HepG2 (cell line): Measurements from ENCODE around the gene BBS12. TPM values are rescaled to one million over a fixed set of nuclear protein-coding genes. Genes with fewer than 3 reads are reported as not detected.

Experiments
- ATAC-seq: fragments of 200-7000 bp; cut with Tn5 transposase; 3 replicates; pipeline ENCODE4 v1.9.1; 2020; ENCODE audit warnings: mild to moderate bottlenecking, moderate library complexity
- Bru-seq: library from RNA; stranded (reverse); fragments of 400-500 nt; gene quantifications from one replicate; lab custom pipeline; 2021; lab: Mats Ljungman, UMichigan
- BruChase-seq, 2 experiments: library from RNA; stranded (reverse); fragments of 400-500 nt; gene quantifications; one replicate each; lab custom pipeline; 2021; lab: Mats Ljungman, UMichigan
- BruUV-seq: library from RNA; stranded (reverse); fragments of 400-500 nt; replicated peaks from 2 replicates; lab custom pipeline; 2021; lab: Mats Ljungman, UMichigan
- CTCF ChIA-PET: fragments of 300-600 bp; formaldehyde crosslinking; extraction: SDS; loops from one replicate; lab custom pipeline; 2021; ENCODE audit warnings: low total read pairs, inconsistent platforms, low intra/inter-chr PET ratio; lab: Yijun Ruan, JAX
- POLR2A ChIA-PET: fragments of 350-600 bp; sonication (Branson Sonifier 250); formaldehyde crosslinking; loops from one replicate; lab custom pipeline; 2020; ENCODE audit warnings: antibody characterized with exemption, inconsistent platforms; lab: Yijun Ruan, JAX
- DNase-seq: peaks from one replicate; pipeline ENCODE4 v3.0.0-alpha.2; 2015; ENCODE audit warnings: low spot score
- FAIRE-seq: peaks from 3 replicates; lab custom pipeline; 2011; peaks lifted over from hg19 to GRCh38; lab: Jason Lieb, UNC
- H2AFZ ChIP-seq: one replicate; pipeline ENCODE4 v1.6.1; 2011; ENCODE audit warnings: low read length, inconsistent platforms
- H3K27ac ChIP-seq: fragments of 300-600 bp; 3 replicates; pipeline ENCODE4 v1.8.0; 2011; ENCODE audit warnings: mixed run types, mild to moderate bottlenecking, mixed read lengths, low read length, inconsistent platforms; ENCODE audit not compliant: insufficient read depth; ENCODE audit errors: extremely low read length
- H3K27me3 ChIP-seq, 2 experiments: fragments of 200-600 bp in 1 of 2; 2 replicates in 1 of 2; 3 replicates in 1 of 2; pipeline versions ENCODE4 v1.6.0 to v1.8.0; 2011; ENCODE audit warnings: low read length in 2 of 2, mild to moderate bottlenecking in 2 of 2, moderate library complexity in 2 of 2, inconsistent platforms in 1 of 2; ENCODE audit not compliant: insufficient read depth in 2 of 2, control insufficient read depth in 1 of 2
- H3K36me3 ChIP-seq, 2 experiments: fragments of 200-600 bp in 1 of 2; replicated peaks in 1 of 2; 2 replicates in 1 of 2; 3 replicates in 1 of 2; pipeline versions ENCODE4 v1.5.1 to v1.8.0; 2011; ENCODE audit warnings: low read length in 2 of 2, inconsistent platforms in 1 of 2; ENCODE audit not compliant: insufficient read depth in 2 of 2, control insufficient read depth in 1 of 2
- H3K4me1 ChIP-seq: 2 replicates; pipeline ENCODE4 v1.5.1; 2012; ENCODE audit warnings: low read length, inconsistent platforms; ENCODE audit not compliant: insufficient read depth
- H3K4me2 ChIP-seq: 2 replicates; pipeline ENCODE4 v1.6.0; 2011; ENCODE audit warnings: low read depth, low read length, inconsistent platforms
- H3K4me3 ChIP-seq, 3 experiments: fragments of 200-600 bp in 1 of 3; sonication (generic), shearing (Covaris generic) in 1 of 3; replicated peaks in 1 of 3; 2 replicates each; pipeline ENCODE4 v1.5.1; 2011 to 2016; ENCODE audit warnings: low read length in 3 of 3, inconsistent platforms in 2 of 3, low read depth in 2 of 3, mild to moderate bottlenecking in 2 of 3, control low read depth in 1 of 3, mixed read lengths in 1 of 3; ENCODE audit not compliant: insufficient read depth in 1 of 3
- H3K79me2 ChIP-seq: one replicate; pipeline ENCODE4 v1.6.1; 2011; ENCODE audit warnings: low read length, inconsistent platforms; ENCODE audit not compliant: insufficient read depth
- H3K9ac ChIP-seq: 2 replicates; pipeline ENCODE4 v1.6.0; 2011; ENCODE audit warnings: mild to moderate bottlenecking, low read depth, low read length, inconsistent platforms; ENCODE audit not compliant: insufficient read depth
- H3K9me3 ChIP-seq: 2 replicates; pipeline ENCODE4 v1.5.1; 2012; ENCODE audit warnings: mild to moderate bottlenecking, low read length
- H4K20me1 ChIP-seq: 2 replicates; pipeline ENCODE4 v1.6.0; 2011; ENCODE audit warnings: inconsistent platforms, mild to moderate bottlenecking, low read length, moderate library complexity; ENCODE audit not compliant: insufficient read depth
- ATM ChIP-seq: fragments of 450-650 bp; IDR thresholded peaks from 2 replicates; pipeline ENCODE4 v1.7.1; 2017; ENCODE audit warnings: mild to moderate bottlenecking, borderline replicate concordance
- ISX ChIP-seq: sonication (generic); formaldehyde crosslinking; conservative IDR thresholded peaks from 2 replicates; pipeline ENCODE4 v1.5.0; 2020; ENCODE audit warnings: missing genetic modification reagents
- RARA ChIP-seq: IDR thresholded peaks from 2 replicates; pipeline ENCODE4 v1.6.1; 2016; ENCODE audit warnings: missing genetic modification reagents, missing compliant biosample characterization
- TEAD2 ChIP-seq: sonication (generic); formaldehyde crosslinking; IDR thresholded peaks from 2 replicates; pipeline ENCODE4 v1.9.0; 2021; ENCODE audit warnings: missing genetic modification reagents
- ZMAT3 ChIP-seq: sonication (generic); formaldehyde crosslinking; conservative IDR thresholded peaks from 2 replicates; pipeline ENCODE4 v1.7.0; 2021; ENCODE audit warnings: missing genetic modification reagents
- ZNF138 ChIP-seq: sonication (generic); formaldehyde crosslinking; IDR thresholded peaks from 2 replicates; pipeline ENCODE4 v1.5.0; 2020; ENCODE audit warnings: mild to moderate bottlenecking, low read depth, missing genetic modification reagents
- ZNF264 ChIP-seq: sonication (generic); formaldehyde crosslinking; IDR thresholded peaks from 2 replicates; pipeline ENCODE4 v1.4.0; 2020; ENCODE audit warnings: missing genetic modification reagents
- WGBS: methylation state at CpG from one replicate; pipeline ENCODE4 v1.1.6; 2017; ENCODE audit warnings: low lambda C conversion rate; 5-methylcytosine and 5-hydroxymethylcytosine counted together
- in situ Hi-C: cut with HindIII; loops from 2 replicates; pipeline ENCODE4 v1.10.0; 2017; ENCODE audit warnings: low pct_unique_long_range_greater_than_20kb; ENCODE audit not compliant: extremely low pct_ligation_motif_present
- intact Hi-C: fragments of 100-400 bp; cut with micrococcal nuclease; formaldehyde crosslinking; loops from one replicate; pipeline ENCODE4 v1.10.0; 2022; ENCODE audit not compliant: unreplicated experiment
- long read RNA-seq, 2 experiments: library from RNA in 1 of 2; library from polyadenylated mRNA in 1 of 2; stranded (forward) in 1 of 2; unstranded in 1 of 2; transcript quantifications; one replicate each; pipeline ENCODE4 v2.0.0, GENCODE V29; 2019 to 2022
- polyA minus RNA-seq, 3 experiments: library from RNA; depleted of rRNA, polyadenylated mRNA; stranded (reverse); fragments of >200 nt; gene quantifications; 2 replicates each; pipeline ENCODE4 v1.2.3, GENCODE V29; 2011; ENCODE audit warnings: low replicate concordance in 1 of 3
- polyA plus RNA-seq, 8 experiments: library from polyadenylated mRNA; depleted of rRNA in 3 of 8; stranded (reverse) in 7 of 8; unstranded in 1 of 8; fragments of >200 nt; fragmentation: Illumina TruSeq in 4 of 8; extraction: Trizol in 4 of 8; gene quantifications; 2 replicates each; pipeline versions ENCODE4 v1.2.1 to v1.2.3, GENCODE V29; 2011 to 2016; ENCODE audit warnings: low read depth in 4 of 8, missing spikeins in 1 of 8, mixed read lengths in 1 of 8; ENCODE audit not compliant: insufficient read depth in 1 of 8
- total RNA-seq, 5 experiments: library from RNA; depleted of rRNA; stranded (reverse); fragments of >200 nt; fragmentation: Illumina TruSeq; extraction: Trizol; gene quantifications; 2 replicates each; pipeline ENCODE4 v1.2.3, GENCODE V29; 2016; ENCODE audit warnings: low read depth in 1 of 5
- TF ChIP-seq, protein P1 (sequence below): sonication (generic); formaldehyde crosslinking; IDR thresholded peaks from 2 replicates; pipeline ENCODE4 v1.4.0; 2020; ENCODE audit warnings: missing genetic modification reagents
- TF ChIP-seq, protein P2 (sequence below): sonication (generic); formaldehyde crosslinking; IDR thresholded peaks from 2 replicates; pipeline ENCODE4 v1.8.0; 2022; ENCODE audit warnings: missing genetic modification reagents, mild to moderate bottlenecking, inconsistent platforms, borderline replicate concordance
- TF ChIP-seq, protein P3 (sequence below): IDR thresholded peaks from 2 replicates; pipeline ENCODE4 v1.6.1; 2012; ENCODE audit warnings: low read length, improper control_type of control experiment

The BBS12 gene
- total RNA-seq (2016; rRNA removed; fragmentation: Illumina TruSeq; extraction: Trizol) (1.7 and 2.1 TPM in 2 replicates), polyA plus RNA-seq (2011; rRNA removed) (0.29 and 0.32 TPM in 2 replicates), polyA minus RNA-seq (2011; rRNA and poly(A)+ RNA removed; ENCODE audit: low replicate concordance) (0.24 and 0.77 TPM in 2 replicates), Bru-seq, nascent RNA (percentile 44 among the genes with signal in this experiment), BruChase-seq, experiment 1, labeled RNA remaining after a 6-hour chase (percentile 33 among the genes with signal in this experiment), BruChase-seq, experiment 2, labeled RNA remaining after a 2-hour chase (percentile 37 among the genes with signal in this experiment)
- 0.18 and 0.20 TPM in 2 replicates for total RNA-seq (2016; cell fraction: cytosol; rRNA removed; fragmentation: Illumina TruSeq; extraction: Trizol; ENCODE audit: low read depth)
- 1.5 and 2.4 TPM in 2 replicates for total RNA-seq (2016; cell fraction: insoluble cytoplasmic fraction; rRNA removed; fragmentation: Illumina TruSeq; extraction: Trizol)
- 0.90 TPM in 2 replicates for total RNA-seq (2016; cell fraction: membrane; rRNA removed; fragmentation: Illumina TruSeq; extraction: Trizol)
- total RNA-seq (2016; cell fraction: nucleus; rRNA removed; fragmentation: Illumina TruSeq; extraction: Trizol), result 1.0 and 1.2 TPM in 2 replicates
- 0.17 and 0.35 TPM in 2 replicates for polyA plus RNA-seq (2011; cell fraction: cytosol; rRNA removed)
- polyA plus RNA-seq (2011; cell fraction: nucleus; rRNA removed), result 0.18 and 0.29 TPM in 2 replicates
- polyA plus RNA-seq (2012), result 1.0 and 1.5 TPM in 2 replicates
- polyA plus RNA-seq (2016; cell fraction: cytosol; fragmentation: Illumina TruSeq; extraction: Trizol; ENCODE audit: low read depth), result 0.08 and 0.09 TPM in 2 replicates
- 1.3 and 1.6 TPM in 2 replicates for polyA plus RNA-seq (2016; cell fraction: insoluble cytoplasmic fraction; fragmentation: Illumina TruSeq; extraction: Trizol; ENCODE audit: low read depth)
- polyA plus RNA-seq (2016; cell fraction: membrane; fragmentation: Illumina TruSeq; extraction: Trizol; ENCODE audit: low read depth), result 0.26 and 0.31 TPM in 2 replicates
- 0.57 and 1.1 TPM in 2 replicates for polyA plus RNA-seq (2016; cell fraction: nucleus; fragmentation: Illumina TruSeq; extraction: Trizol; ENCODE audit: insufficient read depth, low read depth)
- 0.79 and 0.89 TPM in 2 replicates for polyA minus RNA-seq (2011; cell fraction: cytosol; rRNA and poly(A)+ RNA removed)
- polyA minus RNA-seq (2011; cell fraction: nucleus; rRNA and poly(A)+ RNA removed), result 2.3 and 4.0 TPM in 2 replicates
- long read RNA-seq, experiment 1, partial matches to known transcripts, result 0 of 4 reads
- long read RNA-seq, experiment 1, other reads (novel, unspliced or antisense), result 0 of 4 reads
- long read RNA-seq, experiment 2, partial matches to known transcripts, result 0 of 1 reads
- long read RNA-seq, experiment 2, other reads (novel, unspliced or antisense), result 0 of 1 reads

DNA sequence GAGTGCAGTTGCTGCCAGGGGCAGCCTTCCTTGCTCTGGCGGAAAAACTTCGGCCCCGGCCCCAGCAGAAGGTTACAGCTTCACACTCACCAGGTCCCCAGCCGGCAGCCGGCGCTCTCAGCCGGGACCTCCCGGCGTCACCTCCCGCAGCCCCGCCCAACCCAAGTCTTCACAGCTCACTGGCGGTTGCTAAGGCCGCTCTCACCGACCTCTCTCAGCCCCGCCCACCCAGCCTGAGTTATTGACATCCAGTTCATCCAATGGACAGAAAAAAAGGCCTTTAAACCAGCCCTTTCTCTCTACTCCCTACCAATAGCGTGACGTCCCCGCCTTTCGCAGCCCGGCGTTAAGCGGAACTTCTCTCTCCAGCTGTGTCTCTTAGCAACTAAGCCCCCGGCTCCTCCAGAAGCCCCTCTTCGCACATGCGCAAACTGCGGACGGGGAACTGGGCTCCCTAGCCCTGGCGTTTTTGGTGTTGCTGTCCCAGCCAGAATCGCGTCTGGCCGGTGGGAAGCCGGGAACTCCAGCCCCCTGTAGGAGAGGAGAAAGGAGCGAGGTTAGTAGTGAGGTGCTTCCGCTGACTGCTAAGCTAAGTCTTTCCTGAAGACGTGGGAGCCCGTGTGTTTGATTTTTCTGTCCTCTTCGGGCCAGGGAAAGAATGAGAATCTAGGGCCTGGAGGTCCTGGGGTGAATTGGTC is at the start of gene BBS12:
BBS12 (plus strand) TSS at position 376 of the 698 bp plus-strand sequence. CDS start 9,189 bp downstream, outside the sequence.
- Histone ChIP-seq H3K9me3 (peaks cover 4% of the 10 kb centered on the region; the same call in 1 of the 2 replicates), H3K4me1 (peaks cover 15% of the 10 kb centered on the region), H3K27me3 (no peaks in the 10 kb centered on the region; a peak in 1 of 5 replicates), H2AFZ (peak within 1 kb of the TSS; percentile 87), H3K4me2 (peak within 1 kb of the TSS; percentile 95), H4K20me1 (no peaks in the 10 kb centered on the region), H3K27ac (peak within 1 kb of the TSS; percentile 60), H3K36me3 (no peaks in the 10 kb centered on the region), H3K4me3 (peak within 1 kb of the TSS; percentile 77 to 84 (median 83)), H3K79me2 (no peaks in the 10 kb centered on the region), H3K9ac (peak within 1 kb of the TSS; percentile 63)
- ATAC-seq, result peak; percentile 97
- intact Hi-C loops, result loop anchor here (2.0 kb wide), 2 partner anchors 182 to 190 kb away; partner anchors contain the start of gene NUDT6
- ChIA-PET CTCF (interaction anchor here (0.9 kb wide), 1 partner anchor 182 kb away, joined by 4 read pairs; no protein-coding TSS in a partner anchor), POLR2A (interaction anchor here (1.0 to 2.3 kb wide), 4 partner anchors 12 to 190 kb away, joined by 3 to 7 read pairs (median 6); partner anchors contain the start of gene NUDT6)
- peak; percentile 70 for FAIRE-seq
- in situ Hi-C loops, result no loop called here
- 3% methylated on average over 27 of the region's 37 CpGs for WGBS
- no TSS peak for BruUV-seq
- peak; percentile 98 for DNase-seq
- TF ChIP-seq ATM, result no peak
- TF ChIP-seq, protein P1, sequence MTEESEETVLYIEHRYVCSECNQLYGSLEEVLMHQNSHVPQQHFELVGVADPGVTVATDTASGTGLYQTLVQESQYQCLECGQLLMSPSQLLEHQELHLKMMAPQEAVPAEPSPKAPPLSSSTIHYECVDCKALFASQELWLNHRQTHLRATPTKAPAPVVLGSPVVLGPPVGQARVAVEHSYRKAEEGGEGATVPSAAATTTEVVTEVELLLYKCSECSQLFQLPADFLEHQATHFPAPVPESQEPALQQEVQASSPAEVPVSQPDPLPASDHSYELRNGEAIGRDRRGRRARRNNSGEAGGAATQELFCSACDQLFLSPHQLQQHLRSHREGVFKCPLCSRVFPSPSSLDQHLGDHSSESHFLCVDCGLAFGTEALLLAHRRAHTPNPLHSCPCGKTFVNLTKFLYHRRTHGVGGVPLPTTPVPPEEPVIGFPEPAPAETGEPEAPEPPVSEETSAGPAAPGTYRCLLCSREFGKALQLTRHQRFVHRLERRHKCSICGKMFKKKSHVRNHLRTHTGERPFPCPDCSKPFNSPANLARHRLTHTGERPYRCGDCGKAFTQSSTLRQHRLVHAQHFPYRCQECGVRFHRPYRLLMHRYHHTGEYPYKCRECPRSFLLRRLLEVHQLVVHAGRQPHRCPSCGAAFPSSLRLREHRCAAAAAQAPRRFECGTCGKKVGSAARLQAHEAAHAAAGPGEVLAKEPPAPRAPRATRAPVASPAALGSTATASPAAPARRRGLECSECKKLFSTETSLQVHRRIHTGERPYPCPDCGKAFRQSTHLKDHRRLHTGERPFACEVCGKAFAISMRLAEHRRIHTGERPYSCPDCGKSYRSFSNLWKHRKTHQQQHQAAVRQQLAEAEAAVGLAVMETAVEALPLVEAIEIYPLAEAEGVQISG, result no peak
- no peak; the same call in 1 of the 2 replicates for TF ChIP-seq RARA
- no peak for TF ChIP-seq ISX (CRISPR knock-in tag)
- no peak for TF ChIP-seq ZNF264 (CRISPR knock-in tag)
- TF ChIP-seq, protein P2, sequence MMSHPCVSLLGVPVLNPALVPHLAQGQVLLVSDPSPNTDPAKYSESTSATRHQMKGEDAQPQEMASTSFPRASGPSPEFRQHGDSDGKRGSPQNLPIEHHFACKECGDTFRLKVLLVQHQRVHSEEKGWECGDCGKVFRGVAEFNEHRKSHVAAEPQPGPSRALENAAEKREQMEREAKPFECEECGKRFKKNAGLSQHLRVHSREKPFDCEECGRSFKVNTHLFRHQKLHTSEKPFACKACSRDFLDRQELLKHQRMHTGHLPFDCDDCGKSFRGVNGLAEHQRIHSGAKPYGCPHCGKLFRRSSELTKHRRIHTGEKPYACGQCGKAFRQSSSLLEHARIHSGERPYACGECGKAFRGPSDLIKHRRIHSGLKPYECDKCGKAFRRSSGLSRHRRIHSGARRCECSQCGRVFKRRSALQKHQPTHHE, result no peak
- no peak for TF ChIP-seq TEAD2 (CRISPR knock-in tag)
- TF ChIP-seq ZMAT3 (CRISPR knock-in tag), result no peak
- TF ChIP-seq, protein P3, sequence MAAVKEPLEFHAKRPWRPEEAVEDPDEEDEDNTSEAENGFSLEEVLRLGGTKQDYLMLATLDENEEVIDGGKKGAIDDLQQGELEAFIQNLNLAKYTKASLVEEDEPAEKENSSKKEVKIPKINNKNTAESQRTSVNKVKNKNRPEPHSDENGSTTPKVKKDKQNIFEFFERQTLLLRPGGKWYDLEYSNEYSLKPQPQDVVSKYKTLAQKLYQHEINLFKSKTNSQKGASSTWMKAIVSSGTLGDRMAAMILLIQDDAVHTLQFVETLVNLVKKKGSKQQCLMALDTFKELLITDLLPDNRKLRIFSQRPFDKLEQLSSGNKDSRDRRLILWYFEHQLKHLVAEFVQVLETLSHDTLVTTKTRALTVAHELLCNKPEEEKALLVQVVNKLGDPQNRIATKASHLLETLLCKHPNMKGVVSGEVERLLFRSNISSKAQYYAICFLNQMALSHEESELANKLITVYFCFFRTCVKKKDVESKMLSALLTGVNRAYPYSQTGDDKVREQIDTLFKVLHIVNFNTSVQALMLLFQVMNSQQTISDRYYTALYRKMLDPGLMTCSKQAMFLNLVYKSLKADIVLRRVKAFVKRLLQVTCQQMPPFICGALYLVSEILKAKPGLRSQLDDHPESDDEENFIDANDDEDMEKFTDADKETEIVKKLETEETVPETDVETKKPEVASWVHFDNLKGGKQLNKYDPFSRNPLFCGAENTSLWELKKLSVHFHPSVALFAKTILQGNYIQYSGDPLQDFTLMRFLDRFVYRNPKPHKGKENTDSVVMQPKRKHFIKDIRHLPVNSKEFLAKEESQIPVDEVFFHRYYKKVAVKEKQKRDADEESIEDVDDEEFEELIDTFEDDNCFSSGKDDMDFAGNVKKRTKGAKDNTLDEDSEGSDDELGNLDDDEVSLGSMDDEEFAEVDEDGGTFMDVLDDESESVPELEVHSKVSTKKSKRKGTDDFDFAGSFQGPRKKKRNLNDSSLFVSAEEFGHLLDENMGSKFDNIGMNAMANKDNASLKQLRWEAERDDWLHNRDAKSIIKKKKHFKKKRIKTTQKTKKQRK, result no peak
- TF ChIP-seq ZNF138, result no peak
